ENCODE results near the gene PDPK1. TPM values are rescaled to one million over a fixed set of nuclear protein-coding genes. Genes with fewer than 3 reads are reported as not detected.
"Not testable (repeated sequence)": the region's sequence is repeated elsewhere in the genome, so short reads cannot be mapped to it uniquely, and the experiment has no call there.

PDPK1 gene
- total RNA-seq, 4 donors from 2014 or later = 28.6 to 41.7 (median 32.4) TPM

DNA sequence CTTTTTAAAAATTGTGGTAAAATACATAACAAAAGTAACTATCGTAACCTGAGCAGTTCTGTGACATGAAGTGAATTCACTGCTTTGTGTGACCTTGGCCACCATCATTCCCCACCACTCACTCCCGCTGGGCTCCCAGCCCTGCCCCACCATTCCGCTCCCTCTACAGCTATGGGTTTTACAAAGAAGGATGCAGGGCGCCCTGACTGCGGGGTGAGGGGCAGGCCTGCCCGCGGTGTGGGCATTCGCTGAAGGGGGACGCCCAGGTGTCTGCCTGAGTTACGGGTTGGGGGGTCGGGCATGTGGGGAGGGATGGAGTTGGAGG is 6.5 kb upstream of the PDPK1 start, which contains the start of gene CEMP1:
Gene CEMP1, minus strand, starts transcription at position 38 of the 325 bp plus-strand sequence. CDS start 335 bp downstream, outside the sequence.
- 12 to 15% methylated on average over 7 to 11 of the region's 11 CpGs for WGBS, 2 donors
- no peak for DNase-seq (ENCODE audit: low spot score in 2 of 2)
- H3K27me3 ChIP-seq = no peaks in the 10 kb centered on the region
- H3K36me3 ChIP-seq = peaks cover 0 to 41% (median under 1%) of the 10 kb centered on the region in 3 donors
- H3K9me3 ChIP-seq = no peaks in the 10 kb centered on the region
- H3K27ac ChIP-seq = peak within 1 kb of the TSS; percentile 96 to 99 (median 98)
- TF ChIP-seq EP300 (IDR thresholded peaks at IDR 0.05) = no peak
- no peak for TF ChIP-seq CTCF (IDR thresholded peaks at IDR 0.05)
- TF ChIP-seq POLR2A (IDR thresholded peaks at IDR 0.05) = no peak
- H3K4me3 ChIP-seq = peak within 1 kb of the TSS; percentile 52 to 81 (median 70)
- H3K4me1 ChIP-seq = peaks cover 0 to 21% (median 14%) of the 10 kb centered on the region in 4 donors

GRCh38 chr16:2531696-2532493 is 5.9 kb upstream of the PDPK1 start:
- peak; percentile 96 to 98 for DNase-seq (ENCODE audit: low spot score in 2 of 2)
- 0 to 1% methylated on average over 15 to 63 of the region's 84 CpGs for WGBS, 2 donors

GRCh38 chr16:2532494-2533141 is 5.2 kb upstream of the PDPK1 start:
- WGBS, 2 donors = 1 to 2% methylated on average over 32 to 34 of the region's 37 CpGs
- DNase-seq (ENCODE audit: low spot score in 2 of 2) = peak; percentile 58 to 71
- H3K27me3 ChIP-seq = no peaks in the 10 kb centered on the region
- peaks cover 0 to 28% (median 0%) of the 10 kb centered on the region in 3 donors for H3K36me3 ChIP-seq
- H3K4me3 ChIP-seq = peak overlapping the region; percentile 52 to 81 (median 70)
- peak overlapping the region; percentile 96 to 99 (median 98) for H3K27ac ChIP-seq
- H3K9me3 ChIP-seq = no peaks in the 10 kb centered on the region
- TF ChIP-seq CTCF (IDR thresholded peaks at IDR 0.05) (no peak), EP300 (IDR thresholded peaks at IDR 0.05) (peak in 1 of 2 donors; percentile 42)
- peaks cover 0 to 31% (median 21%) of the 10 kb centered on the region in 4 donors for H3K4me1 ChIP-seq

More at GRCh38 chr16:2531696-2532493, 5.9 kb upstream of the PDPK1 start:
- Histone ChIP-seq H3K27me3 (no peaks in the 10 kb centered on the region), H3K4me3 (peak overlapping the region; percentile 52 to 81 (median 70)), H3K27ac (peak overlapping the region; percentile 96 to 99 (median 98)), H3K9me3 (no peaks in the 10 kb centered on the region), H3K4me1 (peaks cover 0 to 27% (median 17%) of the 10 kb centered on the region in 4 donors), H3K36me3 (peaks cover 0 to 36% (median 0%) of the 10 kb centered on the region in 3 donors)
- peak; percentile 83 to 95 for TF ChIP-seq POLR2A (IDR thresholded peaks at IDR 0.05)
- peak; percentile 97 to 99 for TF ChIP-seq EP300 (IDR thresholded peaks at IDR 0.05)
- TF ChIP-seq CTCF (IDR thresholded peaks at IDR 0.05) = peak in 2 of 5 experiments; percentile 8 to 35

- peaks cover 0 to 31% (median 21%) of the 10 kb centered on the region in 4 donors for H3K4me1 ChIP-seq
- H3K9me3 ChIP-seq; H3K27me3 ChIP-seq; DNase-seq (ENCODE audit: low spot score in 2 of 2): not testable (repeated sequence)
- 34 to 35% methylated on average over 16 of the region's 16 CpGs for WGBS, 2 donors
- H3K36me3 ChIP-seq = peaks cover 0 to 22% (median 0%) of the 10 kb centered on the region in 3 donors
- peak overlapping the region; percentile 96 to 99 (median 98) for H3K27ac ChIP-seq
- peak overlapping the region; percentile 52 to 81 (median 70) for H3K4me3 ChIP-seq
Observed at GRCh38 chr16:2533142-2533755, 4.6 kb upstream of the PDPK1 start.

- TF ChIP-seq EP300 (IDR thresholded peaks at IDR 0.05) (no peak), CTCF (IDR thresholded peaks at IDR 0.05) (no peak), POLR2A (IDR thresholded peaks at IDR 0.05) (no peak)
- H3K9me3 ChIP-seq = no peaks in the 10 kb centered on the region
- H3K27ac ChIP-seq = peak overlapping the region in 3 of 4 donors; percentile 96 to 99 (median 99)
- peaks cover 0 to 35% (median 25%) of the 10 kb centered on the region in 4 donors for H3K4me1 ChIP-seq
- no peak for DNase-seq (ENCODE audit: low spot score in 2 of 2)
- 86 to 87% methylated on average over 11 of the region's 11 CpGs for WGBS, 2 donors
- no peaks in the 10 kb centered on the region for H3K27me3 ChIP-seq
- peaks cover 0 to 15% (median 0%) of the 10 kb centered on the region in 3 donors for H3K36me3 ChIP-seq
- no peak overlapping the region for H3K4me3 ChIP-seq
Observed at GRCh38 chr16:2533912-2534311, 3.9 kb upstream of the PDPK1 start.

DNA sequence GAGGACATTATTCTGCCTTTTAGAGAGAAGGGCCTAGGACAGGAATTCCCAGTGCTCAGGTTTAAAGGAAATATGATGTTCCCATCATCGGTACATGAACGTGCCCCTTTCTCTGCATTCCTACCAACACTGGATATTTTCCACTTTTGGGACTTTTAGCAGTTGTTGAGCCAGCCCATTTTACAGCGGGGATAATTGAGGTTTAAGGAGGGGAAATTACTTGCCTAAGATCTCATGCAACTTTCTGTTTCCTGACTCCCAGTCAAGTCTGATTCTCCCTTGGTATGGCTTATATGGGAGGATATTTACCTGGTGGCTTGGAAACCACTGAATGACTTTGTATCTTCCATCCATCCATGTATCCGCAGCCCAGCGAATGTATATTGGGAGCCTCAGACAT is 3.5 kb upstream of the PDPK1 start:
- Histone ChIP-seq H3K27ac (peak overlapping the region in 2 of 4 donors; percentile 50 to 99), H3K4me1 (peaks cover 0 to 39% (median 29%) of the 10 kb centered on the region in 4 donors), H3K36me3 (peaks cover 0 to 11% (median 0%) of the 10 kb centered on the region in 3 donors)
- not testable (repeated sequence) for H3K4me3 ChIP-seq; H3K9me3 ChIP-seq; DNase-seq (ENCODE audit: low spot score in 2 of 2); H3K27me3 ChIP-seq
- WGBS, 2 donors = 87 to 89% methylated on average over 5 of the region's 5 CpGs

Data from tibial nerve (tissue), 4 donors.